SK-N-SH (cell line): ENCODE measurements around the gene TSPAN11.

Experiments used
- CHD2 ChIP-seq: fragments of 150-350 bp; IDR thresholded peaks from 2 replicates; pipeline ENCODE4 v1.6.1; 2018; ENCODE audit warnings: low read length; ENCODE audit not compliant: partially characterized antibody
- EP300 ChIP-seq, 2 experiments: IDR thresholded peaks; 2 replicates each; pipeline versions ENCODE4 v1.4.0 to v1.6.1; 2012; ENCODE audit warnings: borderline replicate concordance in 1 of 2, low read depth in 1 of 2, low read length in 1 of 2
- EZH2phosphoT487 ChIP-seq: fragments of 200-600 bp; sonication (generic); IDR thresholded peaks from 2 replicates; pipeline ENCODE4 v1.6.1; 2017; ENCODE audit warnings: low read depth, mixed run types, mild to moderate bottlenecking, antibody characterized with exemption, moderate library complexity, borderline replicate concordance
- FOXJ3 ChIP-seq: sonication (generic); formaldehyde crosslinking; IDR thresholded peaks from 2 replicates; pipeline ENCODE4 v1.5.1; 2020; ENCODE audit warnings: mild to moderate bottlenecking, missing genetic modification reagents
- FOXM1 ChIP-seq: IDR thresholded peaks from 2 replicates; pipeline ENCODE4 v1.4.0; 2012; ENCODE audit warnings: low read depth, mild to moderate bottlenecking
- POLR2AphosphoS5 ChIP-seq: IDR thresholded peaks from 2 replicates; pipeline ENCODE4 v1.6.1; 2012; ENCODE audit warnings: low read depth, low read length
- SIN3A ChIP-seq: IDR thresholded peaks from 2 replicates; pipeline ENCODE4 v1.6.1; 2012; ENCODE audit warnings: low read depth, mild to moderate bottlenecking, low read length, moderate library complexity, borderline replicate concordance
- SMC3 ChIP-seq: IDR thresholded peaks from 2 replicates; pipeline ENCODE4 v1.6.1; 2012; ENCODE audit warnings: low read depth, low read length, improper control_type of control experiment
- TCF12 ChIP-seq: IDR thresholded peaks from 2 replicates; pipeline ENCODE4 v1.4.0; 2012
- YY1 ChIP-seq: IDR thresholded peaks from 2 replicates; pipeline ENCODE4 v1.4.0; 2012; ENCODE audit warnings: low read depth, mild to moderate bottlenecking
- TF ChIP-seq, protein P1 (sequence below): fragments of 200-600 bp; sonication (generic); IDR thresholded peaks from 2 replicates; pipeline ENCODE4 v1.6.1; 2017; ENCODE audit warnings: antibody characterized with exemption, mild to moderate bottlenecking, moderate library complexity

DNA sequence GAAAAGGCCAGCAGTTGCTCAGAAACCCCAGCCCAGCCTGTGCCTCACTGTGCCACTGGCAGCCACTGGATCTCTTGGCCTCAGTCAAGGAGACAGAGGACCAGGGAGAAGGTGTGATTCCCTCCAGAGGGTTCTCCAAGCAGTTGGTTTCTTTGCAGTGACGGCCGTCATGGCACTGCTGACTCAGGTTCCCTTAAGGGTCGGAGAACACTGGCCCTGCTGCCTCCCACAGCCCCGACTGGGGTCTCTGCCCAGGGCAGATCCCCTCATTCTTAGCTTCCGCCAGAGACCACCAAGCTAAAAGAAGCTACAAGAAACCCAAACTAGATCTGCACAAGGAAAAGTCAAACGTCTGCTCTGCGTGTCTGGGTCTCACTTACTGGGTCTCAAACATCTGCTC is 16.4 kb downstream of the TSPAN11 start:
- TF ChIP-seq CHD2 (no peak), YY1 (no peak), EZH2phosphoT487 (no peak), FOXJ3 (CRISPR knock-in tag) (no peak), SMC3 (no peak), POLR2AphosphoS5 (no peak), FOXM1 (no peak), TCF12 (no peak), SIN3A (no peak), EP300 (IDR thresholded peaks at IDR 0.05; ENCODE audit: borderline replicate concordance in 1 of 2, low read depth in 1 of 2, low read length in 1 of 2) (no peak)
- TF ChIP-seq, protein P1, sequence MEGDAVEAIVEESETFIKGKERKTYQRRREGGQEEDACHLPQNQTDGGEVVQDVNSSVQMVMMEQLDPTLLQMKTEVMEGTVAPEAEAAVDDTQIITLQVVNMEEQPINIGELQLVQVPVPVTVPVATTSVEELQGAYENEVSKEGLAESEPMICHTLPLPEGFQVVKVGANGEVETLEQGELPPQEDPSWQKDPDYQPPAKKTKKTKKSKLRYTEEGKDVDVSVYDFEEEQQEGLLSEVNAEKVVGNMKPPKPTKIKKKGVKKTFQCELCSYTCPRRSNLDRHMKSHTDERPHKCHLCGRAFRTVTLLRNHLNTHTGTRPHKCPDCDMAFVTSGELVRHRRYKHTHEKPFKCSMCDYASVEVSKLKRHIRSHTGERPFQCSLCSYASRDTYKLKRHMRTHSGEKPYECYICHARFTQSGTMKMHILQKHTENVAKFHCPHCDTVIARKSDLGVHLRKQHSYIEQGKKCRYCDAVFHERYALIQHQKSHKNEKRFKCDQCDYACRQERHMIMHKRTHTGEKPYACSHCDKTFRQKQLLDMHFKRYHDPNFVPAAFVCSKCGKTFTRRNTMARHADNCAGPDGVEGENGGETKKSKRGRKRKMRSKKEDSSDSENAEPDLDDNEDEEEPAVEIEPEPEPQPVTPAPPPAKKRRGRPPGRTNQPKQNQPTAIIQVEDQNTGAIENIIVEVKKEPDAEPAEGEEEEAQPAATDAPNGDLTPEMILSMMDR = no peak
